ENCODE measurements around the gene AP4E1.
"Not testable (repeated sequence)": the region's sequence is repeated elsewhere in the genome, so short reads cannot be mapped to it uniquely, and the experiment has no call there.

The AP4E1 gene

GRCh38 chr15:50943638-50944037, 35.2 kb downstream of the AP4E1 start:
- Mint-ChIP-seq H3K4me3 (no peak overlapping the region), H3K36me3 (peaks cover 32% of the 10 kb centered on the region), H3K4me1 (no peaks in the 10 kb centered on the region), H3K9me3 (no peaks in the 10 kb centered on the region), H3K27ac (no peak overlapping the region), H3K27me3 (no peaks in the 10 kb centered on the region)
- DNase-seq (ENCODE audit: low spot score in 2 of 2), result no peak
- ATAC-seq (ENCODE audit: low read depth), result no peak

GRCh38 chr15:50944672-50945071, 36.2 kb downstream of the AP4E1 start:
- Mint-ChIP-seq H3K36me3 (peaks cover 38% of the 10 kb centered on the region), H3K27me3 (no peaks in the 10 kb centered on the region), H3K27ac (no peak overlapping the region), H3K4me3 (no peak overlapping the region), H3K4me1 (no peaks in the 10 kb centered on the region), H3K9me3 (no peaks in the 10 kb centered on the region)
- no peak for DNase-seq (ENCODE audit: low spot score in 2 of 2)
- ATAC-seq (ENCODE audit: low read depth), result no peak

- Mint-ChIP-seq H3K27ac (no peak overlapping the region), H3K36me3 (peaks cover 45% of the 10 kb centered on the region), H3K4me3 (no peak overlapping the region), H3K4me1 (no peaks in the 10 kb centered on the region), H3K27me3 (no peaks in the 10 kb centered on the region), H3K9me3 (peaks cover 3% of the 10 kb centered on the region)
- ATAC-seq (ENCODE audit: low read depth) (no peak), DNase-seq (ENCODE audit: low spot score in 2 of 2) (no peak)
Observed at GRCh38 chr15:50945725-50946124, 37.2 kb downstream of the AP4E1 start.

GRCh38 chr15:50950745-50951144, 42.3 kb downstream of the AP4E1 start:
- not testable (repeated sequence) for H3K4me1 Mint-ChIP-seq; H3K4me3 Mint-ChIP-seq; DNase-seq (ENCODE audit: low spot score in 2 of 2); H3K27me3 Mint-ChIP-seq; ATAC-seq (ENCODE audit: low read depth); H3K27ac Mint-ChIP-seq
- Mint-ChIP-seq H3K36me3 (peaks cover 60% of the 10 kb centered on the region), H3K9me3 (peaks cover 13% of the 10 kb centered on the region)

GRCh38 chr15:50953302-50953701, 44.8 kb downstream of the AP4E1 start:
- DNase-seq (ENCODE audit: low spot score in 2 of 2) (no peak), ATAC-seq (ENCODE audit: low read depth) (no peak)
- Mint-ChIP-seq H3K36me3 (peaks cover 71% of the 10 kb centered on the region), H3K9me3 (peaks cover 15% of the 10 kb centered on the region), H3K4me1 (no peaks in the 10 kb centered on the region), H3K27ac (no peak overlapping the region), H3K4me3 (no peak overlapping the region), H3K27me3 (no peaks in the 10 kb centered on the region)

GRCh38 chr15:50954837-50955236, 46.4 kb downstream of the AP4E1 start:
- H3K36me3 Mint-ChIP-seq, result peaks cover 77% of the 10 kb centered on the region
- H3K9me3 Mint-ChIP-seq, result peaks cover 23% of the 10 kb centered on the region
- H3K27ac Mint-ChIP-seq; ATAC-seq (ENCODE audit: low read depth); H3K4me1 Mint-ChIP-seq; DNase-seq (ENCODE audit: low spot score in 2 of 2); H3K4me3 Mint-ChIP-seq; H3K27me3 Mint-ChIP-seq: not testable (repeated sequence)

GRCh38 chr15:50959717-50960116, 51.2 kb downstream of the AP4E1 start:
- Mint-ChIP-seq H3K27me3 (no peaks in the 10 kb centered on the region), H3K27ac (no peak overlapping the region), H3K4me3 (no peak overlapping the region), H3K36me3 (peaks cover 77% of the 10 kb centered on the region), H3K4me1 (no peaks in the 10 kb centered on the region), H3K9me3 (peaks cover 35% of the 10 kb centered on the region)
- ATAC-seq (ENCODE audit: low read depth), result no peak
- no peak for DNase-seq (ENCODE audit: low spot score in 2 of 2)

- no peaks in the 10 kb centered on the region for H3K4me1 Mint-ChIP-seq
- H3K9me3 Mint-ChIP-seq, result peaks cover 40% of the 10 kb centered on the region
- no peak overlapping the region for H3K4me3 Mint-ChIP-seq
- no peaks in the 10 kb centered on the region for H3K27me3 Mint-ChIP-seq
- peaks cover 70% of the 10 kb centered on the region for H3K36me3 Mint-ChIP-seq
- ATAC-seq (ENCODE audit: low read depth) (no peak), DNase-seq (ENCODE audit: low spot score in 2 of 2) (no peak)
- H3K27ac Mint-ChIP-seq, result no peak overlapping the region
Observed at GRCh38 chr15:50964075-50964474, 55.6 kb downstream of the AP4E1 start.

- no peak overlapping the region for H3K27ac Mint-ChIP-seq
- peaks cover 2% of the 10 kb centered on the region for H3K4me1 Mint-ChIP-seq
- no peak for ATAC-seq (ENCODE audit: low read depth)
- H3K9me3 Mint-ChIP-seq, result peaks cover 30% of the 10 kb centered on the region
- H3K36me3 Mint-ChIP-seq, result peaks cover 70% of the 10 kb centered on the region
- no peak overlapping the region for H3K4me3 Mint-ChIP-seq
- H3K27me3 Mint-ChIP-seq, result no peaks in the 10 kb centered on the region
- no peak for DNase-seq (ENCODE audit: low spot score in 2 of 2)
Observed at GRCh38 chr15:50968353-50968752, 59.9 kb downstream of the AP4E1 start.

GRCh38 chr15:50970524-50970923, 62.0 kb downstream of the AP4E1 start:
- Mint-ChIP-seq H3K4me1 (peaks cover 2% of the 10 kb centered on the region), H3K4me3 (no peak overlapping the region), H3K27me3 (no peaks in the 10 kb centered on the region), H3K9me3 (peaks cover 26% of the 10 kb centered on the region), H3K36me3 (peaks cover 68% of the 10 kb centered on the region), H3K27ac (no peak overlapping the region)
- DNase-seq (ENCODE audit: low spot score in 2 of 2) (no peak), ATAC-seq (ENCODE audit: low read depth) (no peak)

- peaks cover 2% of the 10 kb centered on the region for H3K4me1 Mint-ChIP-seq
- peaks cover 68% of the 10 kb centered on the region for H3K36me3 Mint-ChIP-seq
- H3K27me3 Mint-ChIP-seq, result no peaks in the 10 kb centered on the region
- peaks cover 25% of the 10 kb centered on the region for H3K9me3 Mint-ChIP-seq
- DNase-seq (ENCODE audit: low spot score in 2 of 2), result no peak
- ATAC-seq (ENCODE audit: low read depth), result no peak
- no peak overlapping the region for H3K27ac Mint-ChIP-seq
- H3K4me3 Mint-ChIP-seq, result no peak overlapping the region
Observed at GRCh38 chr15:50971115-50971514, 62.6 kb downstream of the AP4E1 start.

GRCh38 chr15:50971542-50971941, 63.1 kb downstream of the AP4E1 start:
- DNase-seq (ENCODE audit: low spot score in 2 of 2) (no peak), ATAC-seq (ENCODE audit: low read depth) (no peak)
- H3K4me3 Mint-ChIP-seq, result no peak overlapping the region
- peaks cover 72% of the 10 kb centered on the region for H3K36me3 Mint-ChIP-seq
- peaks cover 2% of the 10 kb centered on the region for H3K4me1 Mint-ChIP-seq
- H3K27me3 Mint-ChIP-seq, result no peaks in the 10 kb centered on the region
- H3K27ac Mint-ChIP-seq, result no peak overlapping the region
- peaks cover 25% of the 10 kb centered on the region for H3K9me3 Mint-ChIP-seq

GRCh38 chr15:50973605-50974004, 65.1 kb downstream of the AP4E1 start:
- Mint-ChIP-seq H3K27me3 (no peaks in the 10 kb centered on the region), H3K27ac (no peak overlapping the region), H3K4me1 (peaks cover 3% of the 10 kb centered on the region), H3K36me3 (peaks cover 64% of the 10 kb centered on the region), H3K4me3 (no peak overlapping the region), H3K9me3 (peaks cover 21% of the 10 kb centered on the region)
- ATAC-seq (ENCODE audit: low read depth), result no peak
- DNase-seq (ENCODE audit: low spot score in 2 of 2), result no peak

GRCh38 chr15:50977162-50977561, 68.7 kb downstream of the AP4E1 start:
- Mint-ChIP-seq H3K4me3 (no peak overlapping the region), H3K36me3 (peaks cover 58% of the 10 kb centered on the region), H3K4me1 (peaks cover 4% of the 10 kb centered on the region), H3K9me3 (peaks cover 9% of the 10 kb centered on the region), H3K27me3 (no peaks in the 10 kb centered on the region), H3K27ac (no peak overlapping the region)
- no peak for ATAC-seq (ENCODE audit: low read depth)
- DNase-seq (ENCODE audit: low spot score in 2 of 2), result no peak

GRCh38 chr15:50978580-50978979, 70.1 kb downstream of the AP4E1 start:
- H3K9me3 Mint-ChIP-seq, result peaks cover 9% of the 10 kb centered on the region
- H3K36me3 Mint-ChIP-seq, result peaks cover 55% of the 10 kb centered on the region
- no peaks in the 10 kb centered on the region for H3K27me3 Mint-ChIP-seq
- ATAC-seq (ENCODE audit: low read depth), result no peak
- no peak for DNase-seq (ENCODE audit: low spot score in 2 of 2)
- H3K4me3 Mint-ChIP-seq, result no peak overlapping the region
- no peak overlapping the region for H3K27ac Mint-ChIP-seq
- H3K4me1 Mint-ChIP-seq, result peaks cover 2% of the 10 kb centered on the region
